ENCODE data around the gene ZNF536.

The ZNF536 gene

GRCh38 chr19:30593975-30594745, 222.0 kb downstream of the ZNF536 start:
- in situ Hi-C loops (cut with MboI; ENCODE audit: low sequenced_read_pairs), result no loop called here

- in situ Hi-C loops (cut with MboI; ENCODE audit: low sequenced_read_pairs), result no loop called here
Measured at GRCh38 chr19:30596268-30596667, 224.1 kb downstream of the ZNF536 start.

GRCh38 chr19:30596813-30597399, 224.7 kb downstream of the ZNF536 start:
- in situ Hi-C loops (cut with MboI; ENCODE audit: low sequenced_read_pairs), result no loop called here

GRCh38 chr19:30598688-30599087, 226.5 kb downstream of the ZNF536 start:
- in situ Hi-C loops (cut with MboI; ENCODE audit: low sequenced_read_pairs), result no loop called here

GRCh38 chr19:30602661-30603350, 230.6 kb downstream of the ZNF536 start:
- in situ Hi-C loops (cut with MboI; ENCODE audit: low sequenced_read_pairs), result no loop called here

- in situ Hi-C loops (cut with MboI; ENCODE audit: low sequenced_read_pairs), result no loop called here
Measured at GRCh38 chr19:30604657-30605056, 232.5 kb downstream of the ZNF536 start.

GRCh38 chr19:30605333-30605732, 233.1 kb downstream of the ZNF536 start:
- in situ Hi-C loops (cut with MboI; ENCODE audit: low sequenced_read_pairs), result no loop called here

GRCh38 chr19:30606114-30607050, 234.2 kb downstream of the ZNF536 start:
- in situ Hi-C loops (cut with MboI; ENCODE audit: low sequenced_read_pairs), result no loop called here

Data from hTERT RPE-1 (cell line).